Measurements from ENCODE around the gene KIAA0232. TPM values are rescaled to one million over a fixed set of nuclear protein-coding genes. Genes with fewer than 3 reads are reported as not detected.

KIAA0232 gene
- total and polyA plus RNA-seq, 11 donors = 20.0 to 78.4 (median 67.7) TPM

GRCh38 chr4:6849691-6850090 is 67.2 kb downstream of the KIAA0232 start:
- Histone ChIP-seq H3K36me3 (peaks cover 0 to 34% (median 17%) of the 10 kb centered on the region in 9 donors), H3K9me3 (peaks cover 0 to 13% (median 5%) of the 10 kb centered on the region in 12 donors), H3K4me1 (peaks cover 0 to 55% (median 24%) of the 10 kb centered on the region in 12 donors), H3K27ac (no peak overlapping the region), H3K4me3 (no peak overlapping the region), H3K27me3 (no peaks in the 10 kb centered on the region)
- whole genome bisulfite sequencing, 4 donors = 98 to 100% (median 99%) methylated on average over 4 of the region's 4 CpGs
- TF ChIP-seq POLR2A (IDR thresholded peaks at IDR 0.05) = no peak
- TF ChIP-seq, protein P1, sequence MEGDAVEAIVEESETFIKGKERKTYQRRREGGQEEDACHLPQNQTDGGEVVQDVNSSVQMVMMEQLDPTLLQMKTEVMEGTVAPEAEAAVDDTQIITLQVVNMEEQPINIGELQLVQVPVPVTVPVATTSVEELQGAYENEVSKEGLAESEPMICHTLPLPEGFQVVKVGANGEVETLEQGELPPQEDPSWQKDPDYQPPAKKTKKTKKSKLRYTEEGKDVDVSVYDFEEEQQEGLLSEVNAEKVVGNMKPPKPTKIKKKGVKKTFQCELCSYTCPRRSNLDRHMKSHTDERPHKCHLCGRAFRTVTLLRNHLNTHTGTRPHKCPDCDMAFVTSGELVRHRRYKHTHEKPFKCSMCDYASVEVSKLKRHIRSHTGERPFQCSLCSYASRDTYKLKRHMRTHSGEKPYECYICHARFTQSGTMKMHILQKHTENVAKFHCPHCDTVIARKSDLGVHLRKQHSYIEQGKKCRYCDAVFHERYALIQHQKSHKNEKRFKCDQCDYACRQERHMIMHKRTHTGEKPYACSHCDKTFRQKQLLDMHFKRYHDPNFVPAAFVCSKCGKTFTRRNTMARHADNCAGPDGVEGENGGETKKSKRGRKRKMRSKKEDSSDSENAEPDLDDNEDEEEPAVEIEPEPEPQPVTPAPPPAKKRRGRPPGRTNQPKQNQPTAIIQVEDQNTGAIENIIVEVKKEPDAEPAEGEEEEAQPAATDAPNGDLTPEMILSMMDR (IDR thresholded peaks at IDR 0.05) = no peak
- no peak for ATAC-seq
- intact Hi-C loops (cut with DNase I) = loop anchor here in 2 of 10 donors (5.0 to 10.0 kb wide), 2 partner anchors 32 to 55 kb away; no protein-coding TSS in a partner anchor
- DNase-seq = no peak

DNA sequence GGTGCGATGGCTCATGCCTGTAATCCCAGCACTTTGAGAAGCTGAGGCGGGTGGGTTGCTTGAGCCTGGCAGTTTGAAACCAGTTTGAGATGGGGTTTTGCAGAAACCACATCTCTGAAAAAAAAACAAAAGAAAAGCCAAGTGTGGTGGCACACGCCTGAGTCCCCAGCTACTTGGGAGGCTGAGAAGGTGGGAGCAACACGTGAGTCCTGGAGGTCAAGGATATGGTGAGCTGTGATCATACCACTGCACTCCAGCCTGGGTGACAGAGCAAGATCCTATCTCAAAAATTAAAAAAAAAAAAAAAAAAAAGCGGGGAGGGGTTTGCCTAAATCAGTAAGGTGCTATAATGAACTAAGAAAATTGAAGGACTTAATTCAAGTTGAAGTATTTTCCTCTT is 68.9 kb downstream of the KIAA0232 start:
- no peak overlapping the region for H3K27ac ChIP-seq
- ATAC-seq (no peak), DNase-seq (no peak)
- no peak overlapping the region for H3K4me3 ChIP-seq
- intact Hi-C loops (cut with DNase I) = loop anchor here in 1 of 10 donors (5.0 kb wide), 1 partner anchor 34 kb away; no protein-coding TSS in a partner anchor
- 86 to 99% (median 96%) methylated on average over 5 of the region's 5 CpGs for WGBS, 4 donors
- peaks cover 0 to 21% (median 11%) of the 10 kb centered on the region in 9 donors for H3K36me3 ChIP-seq
- peaks cover 0 to 13% (median 5%) of the 10 kb centered on the region in 12 donors for H3K9me3 ChIP-seq
- H3K4me1 ChIP-seq = peaks cover 0 to 47% (median 31%) of the 10 kb centered on the region in 12 donors
- no peaks in the 10 kb centered on the region for H3K27me3 ChIP-seq
- TF ChIP-seq, protein P1 (IDR thresholded peaks at IDR 0.05) = no peak
- no peak for TF ChIP-seq POLR2A (IDR thresholded peaks at IDR 0.05)

- 58 to 68% (median 64%) methylated on average over 2 of the region's 2 CpGs for WGBS, 4 donors
- DNase-seq = no peak
- no peak overlapping the region for H3K27ac ChIP-seq
- TF ChIP-seq, protein P1 (IDR thresholded peaks at IDR 0.05) = no peak
- TF ChIP-seq POLR2A (IDR thresholded peaks at IDR 0.05) = no peak
- H3K4me1 ChIP-seq = peaks cover 0 to 47% (median 31%) of the 10 kb centered on the region in 12 donors
- H3K27me3 ChIP-seq = no peaks in the 10 kb centered on the region
- H3K4me3 ChIP-seq = no peak overlapping the region
- ATAC-seq = no peak
- intact Hi-C loops (cut with DNase I) = loop anchor here in 1 of 10 donors (5.0 kb wide), 1 partner anchor 35 kb away; no protein-coding TSS in a partner anchor
- H3K36me3 ChIP-seq = peaks cover 0 to 21% (median 11%) of the 10 kb centered on the region in 9 donors
- H3K9me3 ChIP-seq = peaks cover 0 to 13% (median 5%) of the 10 kb centered on the region in 12 donors
These were observed 69.4 kb downstream of the KIAA0232 start for GRCh38 chr4:6851962-6852361.

DNA sequence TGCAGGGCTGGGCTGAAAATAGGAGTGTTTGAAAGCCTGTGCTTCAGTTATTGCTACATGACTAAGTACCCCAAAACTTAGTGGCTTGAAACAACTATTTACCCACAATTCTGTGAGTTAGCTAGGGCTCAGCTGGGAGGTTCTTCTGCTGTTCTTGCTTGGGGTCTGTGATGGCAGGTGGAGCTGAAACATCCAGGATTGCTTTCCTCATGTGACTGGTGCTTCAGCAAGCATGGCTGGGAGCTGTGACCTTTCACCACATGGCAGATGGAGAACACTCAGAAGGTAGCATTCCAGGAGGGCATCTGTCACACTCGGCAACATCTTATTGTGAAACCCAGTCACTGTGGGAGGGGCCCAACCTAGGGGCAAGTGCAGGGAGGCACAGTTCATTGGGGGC is 70.1 kb downstream of the KIAA0232 start:
- Histone ChIP-seq H3K36me3 (peaks cover 0 to 27% (median 16%) of the 10 kb centered on the region in 9 donors), H3K4me1 (peaks cover 2 to 48% (median 32%) of the 10 kb centered on the region in 12 donors), H3K4me3 (no peak overlapping the region), H3K27me3 (no peaks in the 10 kb centered on the region), H3K9me3 (peaks cover 0 to 13% (median 5%) of the 10 kb centered on the region in 12 donors), H3K27ac (no peak overlapping the region)
- DNase-seq = no peak
- WGBS, 4 donors = 0 to 93% (median 20%) methylated on average over 1 of the region's 1 CpG
- intact Hi-C loops (cut with DNase I) = loop anchor here in 1 of 10 donors (5.0 kb wide), 1 partner anchor 35 kb away; no protein-coding TSS in a partner anchor
- TF ChIP-seq, protein P1 (IDR thresholded peaks at IDR 0.05) = no peak
- TF ChIP-seq POLR2A (IDR thresholded peaks at IDR 0.05) = no peak
- no peak for ATAC-seq
